ENCODE results near the gene IGFL2.

DNA sequence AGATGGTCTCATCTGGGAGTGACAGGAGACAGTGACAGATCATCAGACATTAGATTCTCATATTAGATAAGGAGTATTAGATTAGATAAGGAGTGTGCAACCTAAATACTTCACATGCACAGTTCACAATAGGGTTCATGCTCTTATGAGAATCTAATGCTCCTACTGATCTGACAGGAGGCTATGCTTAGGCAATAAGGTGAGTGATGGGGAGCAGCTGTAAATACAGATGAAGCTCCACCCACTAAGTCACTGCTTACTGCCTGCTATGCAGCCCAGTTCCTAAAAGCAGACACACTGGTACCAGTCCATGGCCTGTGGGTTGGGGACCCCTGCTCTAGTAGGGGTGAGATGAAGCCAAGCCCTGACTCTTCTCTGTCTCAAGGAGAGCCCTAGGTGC lies 13.5 kb upstream of the IGFL2 start:
- TF ChIP-seq, protein P1, sequence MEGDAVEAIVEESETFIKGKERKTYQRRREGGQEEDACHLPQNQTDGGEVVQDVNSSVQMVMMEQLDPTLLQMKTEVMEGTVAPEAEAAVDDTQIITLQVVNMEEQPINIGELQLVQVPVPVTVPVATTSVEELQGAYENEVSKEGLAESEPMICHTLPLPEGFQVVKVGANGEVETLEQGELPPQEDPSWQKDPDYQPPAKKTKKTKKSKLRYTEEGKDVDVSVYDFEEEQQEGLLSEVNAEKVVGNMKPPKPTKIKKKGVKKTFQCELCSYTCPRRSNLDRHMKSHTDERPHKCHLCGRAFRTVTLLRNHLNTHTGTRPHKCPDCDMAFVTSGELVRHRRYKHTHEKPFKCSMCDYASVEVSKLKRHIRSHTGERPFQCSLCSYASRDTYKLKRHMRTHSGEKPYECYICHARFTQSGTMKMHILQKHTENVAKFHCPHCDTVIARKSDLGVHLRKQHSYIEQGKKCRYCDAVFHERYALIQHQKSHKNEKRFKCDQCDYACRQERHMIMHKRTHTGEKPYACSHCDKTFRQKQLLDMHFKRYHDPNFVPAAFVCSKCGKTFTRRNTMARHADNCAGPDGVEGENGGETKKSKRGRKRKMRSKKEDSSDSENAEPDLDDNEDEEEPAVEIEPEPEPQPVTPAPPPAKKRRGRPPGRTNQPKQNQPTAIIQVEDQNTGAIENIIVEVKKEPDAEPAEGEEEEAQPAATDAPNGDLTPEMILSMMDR (conservative IDR thresholded peaks at IDR 0.05; ENCODE audit: low read length): no peak
- no peak for TF ChIP-seq EZH2phosphoT487 (IDR thresholded peaks at IDR 0.05; ENCODE audit: borderline replicate concordance)
